OCI-M2 (cell line): ENCODE data around the gene XCL2.
"Not testable (repeated sequence)": the region's sequence is repeated elsewhere in the genome, so short reads cannot be mapped to it uniquely, and the experiment has no call there.

ENCODE experiments used
- DNase-seq: peaks from one replicate; lab custom pipeline; 2025; ENCODE audit not compliant: unreplicated experiment; lab: John Stamatoyannopoulos, UW

The XCL2 gene, protein sequence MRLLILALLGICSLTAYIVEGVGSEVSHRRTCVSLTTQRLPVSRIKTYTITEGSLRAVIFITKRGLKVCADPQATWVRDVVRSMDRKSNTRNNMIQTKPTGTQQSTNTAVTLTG

GRCh38 chr1:168543840-168544498, at the start of gene XCL2:
Gene XCL2, minus strand, starts transcription at chr1:168543997. Its CDS starts 33 bp downstream, at chr1:168543964.
- not testable (repeated sequence) for DNase-seq

- DNase-seq = no peak
Measured at GRCh38 chr1:168591641-168592250, 47.9 kb upstream of the XCL2 start.

- no peak for DNase-seq
Measured at GRCh38 chr1:168591066-168591465, 47.3 kb upstream of the XCL2 start.

DNA sequence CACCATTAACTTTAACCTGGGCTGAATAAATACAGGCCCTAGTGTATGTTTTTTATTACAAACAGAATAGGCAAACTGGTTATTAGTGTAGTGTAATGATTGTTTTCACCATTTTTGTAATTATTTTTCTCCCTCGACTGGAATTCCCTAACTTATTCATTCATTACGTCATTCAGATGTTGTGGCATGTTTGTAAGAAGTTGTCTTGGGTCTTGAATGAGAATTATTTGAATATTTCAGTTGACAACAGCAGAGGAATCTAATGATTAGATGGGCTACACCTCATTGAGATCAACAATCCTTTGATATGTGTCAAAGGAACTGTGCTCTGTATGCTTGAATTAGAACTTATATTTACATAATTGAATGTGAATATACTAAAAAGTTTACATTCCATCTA, 45.4 kb upstream of the XCL2 start:
- no peak for DNase-seq

GRCh38 chr1:168585937-168586336, 42.1 kb upstream of the XCL2 start:
- no peak for DNase-seq

- DNase-seq = no peak
Measured at GRCh38 chr1:168585191-168585590, 41.4 kb upstream of the XCL2 start.

DNA sequence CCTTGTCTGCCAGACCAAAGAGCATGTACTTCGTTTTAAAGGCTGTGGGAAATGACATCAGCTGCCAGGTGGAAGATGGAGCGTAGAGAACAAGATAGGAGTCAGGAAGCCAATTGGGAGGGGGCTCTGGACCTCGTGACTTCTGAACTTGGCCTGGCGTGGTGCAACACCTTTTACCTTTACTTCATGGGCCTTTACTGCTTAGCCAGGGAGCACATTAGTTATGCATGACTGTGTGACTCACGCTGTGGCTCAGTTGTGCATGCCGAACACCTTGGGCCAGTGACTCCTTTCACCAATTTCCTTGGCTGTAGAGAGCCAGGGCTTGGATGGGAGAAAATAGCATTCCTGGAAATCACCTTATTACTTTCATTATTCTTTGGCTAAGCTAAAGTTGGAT, 39.8 kb upstream of the XCL2 start:
- DNase-seq = no peak

DNA sequence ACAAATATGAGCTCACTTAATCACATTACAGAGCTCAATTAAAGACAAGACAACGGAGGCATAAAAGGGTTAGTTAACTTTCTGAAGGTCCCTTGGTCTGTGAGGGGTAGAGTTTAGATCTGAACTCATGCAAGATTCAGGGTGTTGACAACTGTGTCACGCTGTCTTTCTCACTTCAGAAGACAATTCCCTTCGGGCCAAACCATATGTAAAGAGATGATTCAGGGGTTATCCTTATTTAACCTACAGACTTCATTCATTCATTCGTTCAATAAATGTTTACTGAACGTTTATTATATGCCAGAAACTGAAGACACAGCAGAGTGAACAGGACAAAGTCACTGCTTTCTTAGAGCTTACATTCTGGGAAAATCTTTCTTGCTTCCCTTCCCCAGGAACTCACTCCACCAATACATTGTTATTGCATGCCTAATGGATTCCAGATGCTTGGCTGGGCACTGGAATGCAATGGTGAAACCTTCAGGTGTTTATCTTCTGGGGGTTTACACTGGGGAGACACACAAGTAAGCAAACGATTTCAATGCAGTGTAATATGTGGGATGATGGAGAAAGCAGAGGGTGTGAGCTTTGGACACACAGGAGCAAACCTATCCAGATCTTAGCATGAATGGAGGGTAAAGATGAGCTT, 39.0 kb upstream of the XCL2 start:
- no peak for DNase-seq

DNA sequence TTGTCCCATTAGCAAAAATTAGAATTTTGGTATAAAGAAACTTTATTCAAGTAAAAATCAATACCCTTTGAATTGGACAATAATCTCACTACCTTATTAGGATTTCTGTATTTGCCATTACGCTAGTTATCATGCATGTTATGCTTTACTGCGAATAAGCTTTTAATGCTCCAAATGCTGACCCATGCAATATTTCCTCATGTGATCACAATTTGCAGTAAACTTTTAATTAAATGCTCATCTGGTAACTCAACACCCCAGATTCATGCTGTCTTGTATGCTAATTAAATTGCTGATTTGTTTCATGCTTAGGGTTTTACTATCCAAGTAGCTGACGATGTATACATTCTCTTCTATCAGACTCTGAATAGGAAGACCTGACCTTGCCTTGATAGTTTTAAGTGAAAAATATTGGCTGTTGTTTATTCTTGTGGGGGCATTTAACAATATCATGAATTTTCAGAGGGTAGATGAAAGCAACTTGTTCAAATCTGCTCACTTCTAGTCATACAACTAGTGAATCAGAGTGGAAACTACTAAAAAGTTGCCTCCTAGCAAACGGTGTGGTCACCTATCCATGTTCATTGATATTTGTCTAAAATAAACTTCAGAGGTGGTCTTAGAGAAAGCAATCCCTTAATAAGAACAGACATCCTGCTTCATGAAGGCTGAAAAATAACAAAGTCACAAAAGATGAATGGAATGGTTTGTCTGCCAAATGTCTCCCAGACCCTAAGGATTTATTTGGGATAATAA, 38.2 kb upstream of the XCL2 start:
- DNase-seq = no peak

GRCh38 chr1:168580991-168581390, 37.2 kb upstream of the XCL2 start:
- not testable (repeated sequence) for DNase-seq

DNA sequence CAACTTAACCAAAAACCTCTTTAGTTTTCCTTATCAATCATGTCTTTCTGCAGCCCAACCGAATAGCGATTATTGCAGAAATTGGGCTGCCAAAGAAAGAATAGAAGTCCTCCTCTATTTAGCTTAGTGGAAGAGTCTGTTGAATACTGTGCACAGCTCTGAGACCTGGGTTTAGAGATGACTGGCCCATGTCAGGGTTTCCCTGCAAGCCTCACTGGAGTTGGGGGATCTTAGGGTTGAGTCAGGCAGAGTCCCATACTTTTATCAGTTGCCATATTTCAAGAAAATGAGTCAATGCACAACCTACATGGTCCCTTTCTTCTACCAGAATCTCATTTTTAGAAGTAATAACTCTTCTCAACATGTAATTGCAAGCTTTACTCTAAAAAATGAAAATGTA, 36.5 kb upstream of the XCL2 start:
- DNase-seq = not testable (repeated sequence)

DNA sequence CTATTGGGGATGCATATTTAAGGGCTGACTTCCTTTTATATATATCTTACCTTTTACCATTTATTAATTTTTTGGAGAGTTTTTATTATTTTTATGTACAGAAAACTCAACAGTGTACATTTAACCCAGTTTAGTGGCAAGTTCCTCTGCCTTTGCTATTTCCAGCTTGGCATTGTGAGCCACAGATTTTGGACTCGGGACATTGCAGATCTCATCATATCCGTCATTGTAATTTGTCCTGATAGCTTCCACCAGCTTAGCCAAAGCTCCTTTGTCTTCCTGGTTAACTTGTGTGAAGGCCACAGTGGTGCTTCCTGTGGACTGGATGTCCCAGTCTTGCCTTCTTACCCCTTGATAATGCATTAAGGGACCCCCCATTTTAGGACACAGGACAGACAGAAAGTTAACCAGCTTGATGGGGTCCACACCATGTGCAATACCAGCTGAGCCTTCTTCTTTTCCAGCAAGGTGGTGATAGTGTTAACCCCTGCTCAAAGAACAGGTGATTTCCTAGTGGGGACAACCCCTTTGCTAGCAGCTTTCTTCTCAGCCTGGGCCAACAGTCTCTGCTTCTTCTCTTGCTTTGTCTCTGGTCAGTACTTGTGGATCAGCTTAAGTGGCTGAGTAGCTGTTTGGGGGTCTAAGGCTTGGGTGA, 34.9 kb upstream of the XCL2 start:
- not testable (repeated sequence) for DNase-seq

- DNase-seq = not testable (repeated sequence)
Measured at GRCh38 chr1:168576245-168576688, 32.5 kb upstream of the XCL2 start, which contains the start of gene XCL1. Gene XCL1, plus strand, starts transcription at chr1:168576605. Its CDS starts 33 bp downstream, at chr1:168576638.

DNA sequence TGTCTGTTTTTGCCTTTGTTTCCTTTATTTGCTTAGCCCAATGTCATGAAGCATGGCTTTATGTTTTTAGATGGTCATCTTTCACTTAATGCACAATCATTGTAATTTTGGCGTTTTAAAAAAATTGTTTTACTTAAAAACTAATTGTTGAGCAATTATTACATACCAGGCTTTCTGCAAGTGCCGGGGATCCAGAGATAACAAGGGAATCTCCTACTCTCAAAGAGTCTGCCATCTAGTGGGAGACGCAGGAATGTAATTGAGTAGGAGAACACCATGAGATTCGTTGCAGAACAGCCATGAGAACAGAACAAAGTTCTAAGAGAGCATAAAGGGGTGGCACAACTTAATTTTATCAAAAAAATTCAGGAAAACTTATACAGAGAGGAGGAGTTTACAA, 30.4 kb upstream of the XCL2 start:
- DNase-seq = not testable (repeated sequence)

GRCh38 chr1:168572633-168573032, 28.8 kb upstream of the XCL2 start:
- no peak for DNase-seq

DNA sequence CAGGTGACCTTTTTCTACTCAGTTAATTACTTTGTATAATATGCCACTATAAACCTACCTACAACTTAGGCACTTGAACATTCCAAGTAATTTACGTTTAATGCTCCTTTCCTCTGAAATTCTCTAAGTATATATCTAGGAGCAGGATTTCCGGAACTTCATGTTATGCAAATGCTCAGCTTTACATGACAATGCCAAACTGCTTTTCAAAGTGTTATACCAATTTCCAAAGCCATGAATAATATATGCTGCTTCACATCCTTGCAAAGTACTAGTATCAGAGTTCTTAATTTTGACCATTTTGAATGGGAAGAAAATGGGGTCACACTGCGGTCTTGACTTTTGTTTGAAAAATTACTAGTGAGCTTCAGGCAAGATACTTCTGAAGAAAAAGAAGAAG, 26.9 kb upstream of the XCL2 start:
- DNase-seq = no peak

- DNase-seq = no peak
Measured at GRCh38 chr1:168568346-168568745, 24.5 kb upstream of the XCL2 start.

DNA sequence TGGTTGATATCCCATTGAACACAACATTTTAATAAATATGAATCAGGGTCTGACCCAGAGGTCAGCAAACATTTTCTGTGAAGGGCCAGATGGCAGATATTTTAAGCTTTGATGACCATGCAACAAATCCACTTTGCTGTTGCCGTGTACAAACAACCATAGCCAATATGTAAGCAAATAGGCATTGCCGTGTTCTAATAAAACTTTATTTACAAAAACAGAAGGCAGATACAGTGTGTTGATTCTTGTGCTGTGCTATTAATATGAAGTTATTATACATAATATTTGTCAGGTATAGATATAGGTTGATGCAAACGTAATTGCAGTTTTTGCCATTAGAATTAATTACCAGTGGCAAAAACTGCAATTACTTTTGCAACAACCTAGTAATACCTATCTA, 23.8 kb upstream of the XCL2 start:
- DNase-seq = no peak

DNA sequence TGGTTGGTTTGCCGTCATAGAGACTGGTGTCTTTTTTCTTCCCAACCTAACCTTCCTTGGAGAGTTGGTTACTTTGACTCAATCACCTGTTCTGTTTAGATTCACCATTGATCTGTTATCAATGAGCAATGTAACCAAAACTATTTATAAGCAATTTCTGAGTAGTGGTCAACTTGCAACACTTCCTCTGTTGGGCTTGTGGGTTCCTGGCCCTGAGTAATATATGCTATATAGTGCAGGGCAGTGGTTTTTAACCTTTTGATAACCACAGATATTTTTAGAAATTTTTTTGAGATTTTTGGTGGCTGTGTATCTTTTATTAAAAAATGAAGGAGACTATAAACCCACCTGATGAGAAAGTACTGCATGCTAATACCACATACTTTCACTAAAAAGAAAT, 23.2 kb upstream of the XCL2 start:
- DNase-seq = no peak

DNA sequence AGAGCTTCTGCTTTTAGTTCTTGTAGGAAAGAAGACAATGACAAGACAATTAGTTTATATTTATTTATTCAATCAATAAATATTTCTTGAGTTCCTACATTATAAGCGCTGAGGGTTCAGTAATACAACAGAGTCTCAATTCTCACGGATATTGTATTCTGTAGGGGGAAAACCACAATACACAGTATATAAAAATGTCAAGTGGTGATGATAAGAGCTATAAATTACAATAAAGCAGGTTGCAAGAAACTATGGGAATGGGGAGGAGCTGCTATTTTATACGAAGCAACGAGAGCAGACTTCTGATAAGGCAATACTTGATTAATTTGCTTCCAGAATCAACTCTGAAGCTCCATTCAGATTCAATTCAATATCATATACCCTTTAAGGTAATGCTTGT, 22.0 kb upstream of the XCL2 start:
- DNase-seq = no peak

GRCh38 chr1:168561989-168562388, 18.2 kb upstream of the XCL2 start:
- DNase-seq = no peak
